Measurements from ENCODE around the gene TSPEAR. TPM values are rescaled to one million over a fixed set of nuclear protein-coding genes. Genes with fewer than 3 reads are reported as not detected.

The TSPEAR gene
- total RNA-seq, 4 donors from 2014 or later = 0.21 to 1.3 (median 0.69) TPM

- no peaks in the 10 kb centered on the region for H3K27me3 ChIP-seq
- DNase-seq = no peak
- WGBS, 2 donors = 84 to 87% methylated on average over 9 of the region's 9 CpGs
- H3K4me1 ChIP-seq = no peaks in the 10 kb centered on the region
- intact Hi-C loops (cut with DNase I) = no loop called here
- no peak for TF ChIP-seq CTCF (IDR thresholded peaks at IDR 0.05)
- no peak for TF ChIP-seq POLR2A (IDR thresholded peaks at IDR 0.05)
- H3K4me3 ChIP-seq (replicated peaks in 1 of 3) = no peak overlapping the region
- H3K36me3 ChIP-seq = no peaks in the 10 kb centered on the region
- H3K27ac ChIP-seq = no peak overlapping the region
- H3K9me3 ChIP-seq = no peaks in the 10 kb centered on the region
These were observed 154.5 kb downstream of the TSPEAR start for GRCh38 chr21:44556879-44557278.

GRCh38 chr21:44555200-44555875 lies 156.0 kb downstream of the TSPEAR start:
- WGBS, 2 donors = 76 to 80% methylated on average over 9 to 10 of the region's 13 CpGs
- Histone ChIP-seq H3K36me3 (no peaks in the 10 kb centered on the region), H3K4me3 (replicated peaks in 1 of 3) (no peak overlapping the region), H3K27me3 (no peaks in the 10 kb centered on the region), H3K4me1 (no peaks in the 10 kb centered on the region), H3K9me3 (no peaks in the 10 kb centered on the region), H3K27ac (no peak overlapping the region)
- TF ChIP-seq POLR2A (IDR thresholded peaks at IDR 0.05) (no peak), CTCF (IDR thresholded peaks at IDR 0.05) (no peak)
- intact Hi-C loops (cut with DNase I) = no loop called here
- no peak for DNase-seq

GRCh38 chr21:44552681-44553080 lies 158.7 kb downstream of the TSPEAR start:
- DNase-seq = no peak
- 73 to 84% methylated on average over 13 of the region's 13 CpGs for WGBS, 2 donors
- intact Hi-C loops (cut with DNase I) = no loop called here
- Histone ChIP-seq H3K36me3 (no peaks in the 10 kb centered on the region), H3K9me3 (no peaks in the 10 kb centered on the region), H3K27ac (no peak overlapping the region), H3K4me3 (replicated peaks in 1 of 3) (no peak overlapping the region), H3K4me1 (no peaks in the 10 kb centered on the region), H3K27me3 (no peaks in the 10 kb centered on the region)
- no peak for TF ChIP-seq CTCF (IDR thresholded peaks at IDR 0.05)
- TF ChIP-seq POLR2A (IDR thresholded peaks at IDR 0.05) = no peak

- intact Hi-C loops (cut with DNase I) = no loop called here
- DNase-seq = no peak
- no peaks in the 10 kb centered on the region for H3K27me3 ChIP-seq
These were observed 159.2 kb downstream of the TSPEAR start for GRCh38 chr21:44552136-44552535.

More at GRCh38 chr21:44552136-44552535, 159.2 kb downstream of the TSPEAR start:
- 84% methylated on average over 5 of the region's 6 CpGs; no CpG with 5 or more reads in 1 of the 2 donors for WGBS, 2 donors
- TF ChIP-seq CTCF (IDR thresholded peaks at IDR 0.05) (no peak), POLR2A (IDR thresholded peaks at IDR 0.05) (no peak)
- no peaks in the 10 kb centered on the region for H3K4me1 ChIP-seq
- H3K9me3 ChIP-seq = no peaks in the 10 kb centered on the region
- no peak overlapping the region for H3K27ac ChIP-seq
- no peak overlapping the region for H3K4me3 ChIP-seq (replicated peaks in 1 of 3)
- H3K36me3 ChIP-seq = no peaks in the 10 kb centered on the region

All from thyroid gland (tissue), 4 donors.